HG03139 (cell line): ENCODE results near the gene NCAN.

Experiments used
- ATAC-seq: cut with Tn5 transposase; IDR thresholded peaks from one replicate; pipeline ENCODE4 v1.9.1; 2021; ENCODE audit not compliant: unreplicated experiment

NCAN gene

GRCh38 chr19:19258589-19259338 is 47.0 kb downstream of the NCAN start:
- no peak for ATAC-seq

- no peak for ATAC-seq
Observed at GRCh38 chr19:19259741-19260140, 48.0 kb downstream of the NCAN start.

- no peak for ATAC-seq
Observed at GRCh38 chr19:19260417-19261214, 48.9 kb downstream of the NCAN start.

GRCh38 chr19:19261350-19262189 is 49.8 kb downstream of the NCAN start:
- no peak for ATAC-seq

- ATAC-seq = no peak
Observed at GRCh38 chr19:19262190-19263057, 50.7 kb downstream of the NCAN start.

- no peak for ATAC-seq
Observed at GRCh38 chr19:19263886-19264487, 52.2 kb downstream of the NCAN start.

- ATAC-seq = no peak
Observed at GRCh38 chr19:19267305-19267704, 55.5 kb downstream of the NCAN start.

GRCh38 chr19:19268453-19269385 is 57.0 kb downstream of the NCAN start:
- no peak for ATAC-seq

GRCh38 chr19:19269952-19270694 is 58.4 kb downstream of the NCAN start:
- ATAC-seq = no peak

GRCh38 chr19:19270749-19271571 is 59.2 kb downstream of the NCAN start:
- ATAC-seq = no peak

- no peak for ATAC-seq
Observed at GRCh38 chr19:19271828-19272599, 60.3 kb downstream of the NCAN start.

GRCh38 chr19:19274146-19274545 is 62.4 kb downstream of the NCAN start:
- no peak for ATAC-seq

GRCh38 chr19:19274716-19275565 is 63.2 kb downstream of the NCAN start:
- no peak for ATAC-seq

GRCh38 chr19:19276386-19276785 is 64.6 kb downstream of the NCAN start:
- ATAC-seq = no peak

GRCh38 chr19:19276851-19277250 is 65.1 kb downstream of the NCAN start:
- ATAC-seq = no peak

- no peak for ATAC-seq
Observed at GRCh38 chr19:19278315-19278714, 66.6 kb downstream of the NCAN start.
